Natural killer cell (primary cell): ENCODE measurements around the gene RHOG. TPM values are rescaled to one million over a fixed set of nuclear protein-coding genes. Genes with fewer than 3 reads are reported as not detected.

Source experiments
- ATAC-seq, 3 donors: fragments of 150-1000 bp in 2 of 3; fragments of 200-7000 bp in 1 of 3; cut with Tn5 transposase; 1 replicate in 1 of 3; 2 replicates in 2 of 3; pipeline ENCODE4 v1.10.0; 2021; ENCODE audit warnings: mild to moderate bottlenecking in 2 of 3, moderate library complexity in 2 of 3
- DNase-seq, 2 donors: peaks; one replicate each; pipeline versions ENCODE4 v3.0.0 to v3.0.0-alpha.2; 2013 to 2021; ENCODE audit warnings: mixed read lengths in 1 of 2
- H3K27ac ChIP-seq: one replicate; pipeline ENCODE4 v1.5.1; 2013; ENCODE audit warnings: mild to moderate bottlenecking, low read length
- H3K27me3 ChIP-seq: one replicate; pipeline ENCODE4 v1.6.1; 2013; ENCODE audit warnings: low read length; ENCODE audit not compliant: control insufficient read depth, insufficient read depth
- H3K36me3 ChIP-seq: one replicate; pipeline ENCODE4 v1.6.1; 2013; ENCODE audit warnings: low read length; ENCODE audit not compliant: control insufficient read depth, insufficient read depth
- H3K4me1 ChIP-seq: one replicate; pipeline ENCODE4 v1.6.1; 2013; ENCODE audit warnings: low read length; ENCODE audit not compliant: control insufficient read depth, insufficient read depth
- H3K4me3 ChIP-seq: one replicate; pipeline ENCODE4 v1.5.1; 2013; ENCODE audit warnings: low read length
- H3K9me3 ChIP-seq: one replicate; pipeline ENCODE4 v1.6.1; 2013; ENCODE audit warnings: low read length; ENCODE audit not compliant: control insufficient read depth, insufficient read depth
- H3K27ac Mint-ChIP-seq, 2 donors: one replicate each; pipeline ENCODE4 v1.8.0; 2022; ENCODE audit warnings: mild to moderate bottlenecking in 2 of 2, mixed read lengths in 2 of 2, moderate library complexity in 1 of 2
- H3K27me3 Mint-ChIP-seq, 2 donors: one replicate each; pipeline ENCODE4 v1.8.0; 2022; ENCODE audit warnings: low read depth in 2 of 2, mixed read lengths in 2 of 2
- H3K36me3 Mint-ChIP-seq: one replicate; pipeline ENCODE4 v1.8.0; 2022; ENCODE audit warnings: mixed read lengths
- H3K4me1 Mint-ChIP-seq, 2 donors: one replicate each; pipeline ENCODE4 v1.8.0; 2022; ENCODE audit warnings: mixed read lengths in 2 of 2
- H3K4me3 Mint-ChIP-seq: one replicate; pipeline ENCODE4 v1.8.0; 2022; ENCODE audit warnings: mild to moderate bottlenecking, moderate library complexity, mixed read lengths
- H3K9me3 Mint-ChIP-seq, 2 donors: one replicate each; pipeline ENCODE4 v1.8.0; 2022; ENCODE audit warnings: mixed read lengths in 2 of 2
- CTCF ChIP-seq: fragments of 200-600 bp; IDR thresholded peaks from one replicate; pipeline ENCODE4 v1.8.0; 2022; ENCODE audit warnings: antibody characterized with exemption
- WGBS: methylation state at CpG from one replicate; pipeline ENCODE4 v1.1.7; 2013; ENCODE audit warnings: missing lambda C conversion rate; ENCODE audit not compliant: insufficient coverage; 5-methylcytosine and 5-hydroxymethylcytosine counted together
- intact Hi-C: fragments of 100-400 bp; cut with micrococcal nuclease; formaldehyde crosslinking; loops from one replicate; pipeline ENCODE4 v1.14.2; 2022
- total RNA-seq, 4 donors: library from RNA; stranded (reverse); fragments of 120-200 nt in 1 of 4; gene quantifications; one replicate each; pipeline versions ENCODE4 v1.2.3 to v1.2.4, GENCODE V29; 2013 to 2022

The RHOG gene
- total RNA-seq, 3 donors from 2014 or later (not counting 1 experiment from before 2014, with no cell fraction given): 114 to 145 (median 137) TPM

GRCh38 chr11:3859373-3859881 lies 18.7 kb upstream of the RHOG start:
- Mint-ChIP-seq H3K27me3 (no peaks in the 10 kb centered on the region), H3K9me3 (no peaks in the 10 kb centered on the region), H3K4me1 (peaks cover 80 to 87% of the 10 kb centered on the region in 2 donors), H3K27ac (peak overlapping the region; percentile 83 to 100), H3K4me3 (peak overlapping the region; percentile 96), H3K36me3 (no peaks in the 10 kb centered on the region)
- 60% methylated on average over 4 of the region's 4 CpGs for WGBS
- TF ChIP-seq CTCF: no peak
- Histone ChIP-seq H3K4me3 (no peak overlapping the region), H3K9me3 (no peaks in the 10 kb centered on the region), H3K4me1 (peaks cover 60% of the 10 kb centered on the region), H3K27ac (peak overlapping the region; percentile 4), H3K36me3 (no peaks in the 10 kb centered on the region), H3K27me3 (no peaks in the 10 kb centered on the region)
- ATAC-seq (no peak), DNase-seq (peak in 1 of 2 donors; percentile 40)
- intact Hi-C loops: loop anchor here (5.0 kb wide), 2 partner anchors 33 to 133 kb away; no protein-coding TSS in a partner anchor

GRCh38 chr11:3857628-3858027 lies 16.9 kb upstream of the RHOG start:
- no peak for DNase-seq
- Histone ChIP-seq H3K27me3 (no peaks in the 10 kb centered on the region), H3K4me1 (peaks cover 65% of the 10 kb centered on the region), H3K4me3 (peak overlapping the region; percentile 86), H3K9me3 (no peaks in the 10 kb centered on the region), H3K27ac (peak overlapping the region; percentile 13), H3K36me3 (no peaks in the 10 kb centered on the region)
- Mint-ChIP-seq H3K27ac (peak overlapping the region; percentile 83 to 100), H3K4me1 (peaks cover 85 to 92% of the 10 kb centered on the region in 2 donors), H3K9me3 (no peaks in the 10 kb centered on the region), H3K36me3 (no peaks in the 10 kb centered on the region), H3K4me3 (peak overlapping the region; percentile 96), H3K27me3 (no peaks in the 10 kb centered on the region)
- intact Hi-C loops: loop anchor here (5.0 kb wide), 2 partner anchors 35 to 135 kb away; no protein-coding TSS in a partner anchor
- no peak for ATAC-seq
- TF ChIP-seq CTCF: no peak

- ATAC-seq: no peak
- no peaks in the 10 kb centered on the region for H3K36me3 ChIP-seq
- H3K4me1 ChIP-seq: peaks cover 65% of the 10 kb centered on the region
- Mint-ChIP-seq H3K27me3 (no peaks in the 10 kb centered on the region), H3K36me3 (no peaks in the 10 kb centered on the region), H3K9me3 (no peaks in the 10 kb centered on the region), H3K4me1 (peaks cover 84 to 87% of the 10 kb centered on the region in 2 donors), H3K4me3 (peak overlapping the region; percentile 96), H3K27ac (peak overlapping the region; percentile 83 to 100)
- no peak for DNase-seq
- WGBS: 43% methylated on average over 5 of the region's 5 CpGs
- TF ChIP-seq CTCF: no peak
- H3K4me3 ChIP-seq: peak overlapping the region; percentile 86
- no peaks in the 10 kb centered on the region for H3K27me3 ChIP-seq
- peak overlapping the region; percentile 68 for H3K27ac ChIP-seq
- intact Hi-C loops: loop anchor here (5.0 kb wide), 2 partner anchors 35 to 135 kb away; no protein-coding TSS in a partner anchor
- H3K9me3 ChIP-seq: no peaks in the 10 kb centered on the region
These were observed 16.2 kb upstream of the RHOG start for GRCh38 chr11:3856856-3857553.
